ENCODE data around the gene ZRANB1.

- TF ChIP-seq POLR2A (IDR thresholded peaks at IDR 0.05; ENCODE audit: extremely low read depth, insufficient read length) (no peak), CTCF (IDR thresholded peaks at IDR 0.05; ENCODE audit: low read depth, low read length) (no peak)
These were observed 61.4 kb downstream of the ZRANB1 start for GRCh38 chr10:125003146-125003900.

All from NB4 (cell line).